Spinal cord (tissue), 10 donors: ENCODE data around the gene PTPA. TPM values are rescaled to one million over a fixed set of nuclear protein-coding genes. Genes with fewer than 3 reads are reported as not detected.

Source experiments
- DNase-seq, 6 donors: peaks; one replicate each; pipeline versions ENCODE4 v3.0.0 to v3.0.0-alpha.2; 2013 to 2015; ENCODE audit warnings: low spot score in 6 of 6, low read depth in 4 of 6
- H3K27ac ChIP-seq: one replicate; pipeline ENCODE4 v1.5.1; 2013; ENCODE audit warnings: low read depth, low read length, control low read depth
- H3K27me3 ChIP-seq: one replicate; pipeline ENCODE4 v1.6.1; 2013; ENCODE audit warnings: low read length; ENCODE audit not compliant: control insufficient read depth, insufficient read depth
- H3K36me3 ChIP-seq: one replicate; pipeline ENCODE4 v1.6.1; 2013; ENCODE audit warnings: low read length; ENCODE audit not compliant: control insufficient read depth, insufficient read depth
- H3K4me1 ChIP-seq: one replicate; pipeline ENCODE4 v1.6.1; 2013; ENCODE audit warnings: low read length; ENCODE audit not compliant: control insufficient read depth, insufficient read depth
- H3K4me3 ChIP-seq: one replicate; pipeline ENCODE4 v1.5.1; 2013; ENCODE audit warnings: low read depth, low read length, control low read depth
- H3K9me3 ChIP-seq: one replicate; pipeline ENCODE4 v1.6.1; 2013; ENCODE audit warnings: low read length; ENCODE audit not compliant: control insufficient read depth, insufficient read depth
- WGBS: methylation state at CpG from one replicate; pipeline ENCODE4 v1.1.5; 2013; ENCODE audit warnings: missing lambda C conversion rate; ENCODE audit not compliant: insufficient coverage; 5-methylcytosine and 5-hydroxymethylcytosine counted together
- polyA plus RNA-seq, 2 donors: library from polyadenylated mRNA; unstranded; fragments of 120-200 nt; gene quantifications; one replicate each; pipeline ENCODE4 v1.2.1, GENCODE V29; 2013; ENCODE audit not compliant: insufficient read length in 2 of 2
- total RNA-seq, 2 donors: library from RNA; depleted of rRNA in 1 of 2; stranded (reverse); fragments of 120-200 nt in 1 of 2; fragments of >200 nt in 1 of 2; gene quantifications; one replicate each; pipeline versions ENCODE4 v1.2.3 to v1.2.4, GENCODE V29; 2013 to 2014
- donor health status: healthy.

Gene PTPA
- total and polyA plus RNA-seq, 4 donors, result 62.3 to 117 (median 107) TPM

DNA sequence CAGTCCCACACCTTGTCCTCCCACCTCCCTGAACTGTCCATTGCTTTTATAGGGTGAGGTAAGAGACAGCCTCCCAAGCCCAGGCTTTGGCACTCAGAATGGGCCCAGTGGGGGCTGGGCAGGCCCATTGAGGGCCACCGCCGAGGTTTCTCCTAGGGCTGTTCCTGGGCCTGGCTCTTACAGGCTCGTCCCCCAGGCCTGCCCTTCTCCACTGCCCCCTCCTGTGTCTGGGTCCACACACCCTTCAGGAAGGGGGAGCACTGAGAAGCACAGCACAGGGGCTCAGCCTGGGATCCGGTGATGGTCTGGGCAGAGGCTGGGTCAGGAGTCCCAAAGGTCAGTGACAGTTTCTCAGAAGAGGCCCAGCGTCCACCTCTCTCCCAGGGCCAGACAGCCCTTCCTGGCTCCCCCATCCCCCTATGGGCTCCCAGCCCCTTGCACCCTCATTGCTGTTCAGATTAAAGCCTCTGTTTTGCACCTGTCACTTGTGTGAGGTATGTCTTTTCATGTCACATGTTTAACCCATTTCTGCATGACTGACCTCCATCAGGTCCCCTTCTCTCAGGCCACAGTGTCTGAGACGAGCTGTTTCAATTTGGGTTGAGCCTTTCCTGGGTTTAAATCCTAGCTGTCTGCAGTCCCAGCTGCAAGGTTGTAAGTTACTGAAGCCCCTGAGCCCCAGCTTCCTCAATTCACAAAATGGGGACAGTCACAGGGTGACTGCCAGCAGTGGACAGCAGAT, 37.4 kb downstream of the PTPA start:
- Histone ChIP-seq H3K4me1 (peaks cover 33% of the 10 kb centered on the region), H3K27me3 (no peaks in the 10 kb centered on the region), H3K27ac (no peak overlapping the region), H3K4me3 (no peak overlapping the region), H3K9me3 (no peaks in the 10 kb centered on the region), H3K36me3 (peaks cover 90% of the 10 kb centered on the region)
- no peak for DNase-seq
- WGBS, result 75% methylated on average over 4 of the region's 6 CpGs

DNA sequence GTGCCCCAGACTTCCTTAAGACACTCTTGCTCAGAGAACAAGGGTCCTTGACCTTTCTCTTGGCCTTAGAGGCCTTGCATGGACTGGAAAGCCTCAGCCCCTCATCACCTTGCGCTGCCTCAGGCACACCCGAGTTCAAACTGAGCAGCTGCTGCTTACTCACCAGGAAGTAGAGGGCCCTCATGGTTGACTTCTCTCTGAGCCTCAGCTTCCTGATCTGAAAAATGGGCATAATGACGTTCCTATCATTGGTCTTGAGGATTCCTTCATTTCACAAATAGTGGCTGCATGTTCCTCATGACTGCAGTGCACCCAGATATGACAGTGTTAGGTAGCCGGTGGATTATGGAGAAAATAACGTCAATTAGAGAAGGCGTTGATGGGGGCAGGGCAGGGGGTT, 38.2 kb downstream of the PTPA start:
- Histone ChIP-seq H3K36me3 (peaks cover 84% of the 10 kb centered on the region), H3K4me1 (peaks cover 28% of the 10 kb centered on the region), H3K27me3 (no peaks in the 10 kb centered on the region), H3K4me3 (no peak overlapping the region), H3K9me3 (no peaks in the 10 kb centered on the region), H3K27ac (no peak overlapping the region)
- WGBS, result 96% methylated on average over 5 of the region's 6 CpGs
- no peak for DNase-seq

DNA sequence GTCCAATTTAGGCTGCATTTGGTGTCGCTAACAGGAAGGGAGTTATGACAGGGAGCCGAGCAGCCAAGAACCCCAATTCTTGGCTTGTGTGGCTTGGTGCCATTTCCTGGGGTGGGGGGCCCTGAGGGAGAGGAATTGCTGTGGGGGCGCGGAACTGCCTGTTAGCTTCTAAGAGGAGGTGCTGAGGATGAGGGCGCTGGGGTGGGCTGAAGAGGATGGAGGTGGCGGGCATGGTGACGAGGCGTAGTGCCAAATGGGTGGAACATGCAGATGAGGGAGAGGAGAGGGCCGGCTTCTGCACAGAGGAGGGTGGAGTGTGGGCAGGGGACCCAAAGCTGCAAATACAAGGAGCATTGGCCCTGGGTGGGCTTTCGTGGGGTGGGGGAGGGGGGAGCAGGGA, 38.9 kb downstream of the PTPA start:
- Histone ChIP-seq H3K4me1 (peaks cover 27% of the 10 kb centered on the region), H3K36me3 (peaks cover 87% of the 10 kb centered on the region), H3K4me3 (no peak overlapping the region), H3K27me3 (no peaks in the 10 kb centered on the region), H3K27ac (no peak overlapping the region), H3K9me3 (no peaks in the 10 kb centered on the region)
- WGBS, result 82% methylated on average over 10 of the region's 10 CpGs
- no peak for DNase-seq

DNA sequence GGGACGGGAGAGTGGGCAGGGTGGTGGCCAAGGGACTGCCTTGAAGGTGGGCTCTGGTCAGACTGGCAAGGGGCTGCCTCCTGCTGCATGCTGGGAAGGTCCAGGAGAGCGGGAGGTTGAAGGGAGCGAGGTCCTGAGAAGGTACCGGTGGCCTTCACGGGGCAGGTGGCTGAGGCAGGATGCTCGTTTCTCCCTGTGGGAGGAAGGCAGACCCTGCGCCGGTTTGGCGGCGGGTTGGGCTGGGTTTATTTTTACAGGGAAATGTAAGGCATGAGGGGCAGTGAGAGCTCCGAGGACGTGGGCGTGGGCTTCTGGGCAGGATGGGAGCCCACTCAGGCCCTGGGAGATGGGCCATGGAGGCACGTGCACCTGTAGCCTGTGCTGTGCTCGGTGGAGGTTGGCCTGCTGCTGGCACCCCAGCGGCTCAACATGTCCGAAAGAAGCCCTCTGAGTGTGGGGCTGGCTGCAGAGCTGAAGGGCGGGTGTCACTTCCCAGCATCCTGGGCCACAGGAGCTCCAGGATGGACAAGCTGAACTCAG, 39.5 kb downstream of the PTPA start:
- Histone ChIP-seq H3K27ac (no peak overlapping the region), H3K36me3 (peaks cover 86% of the 10 kb centered on the region)

DNA sequence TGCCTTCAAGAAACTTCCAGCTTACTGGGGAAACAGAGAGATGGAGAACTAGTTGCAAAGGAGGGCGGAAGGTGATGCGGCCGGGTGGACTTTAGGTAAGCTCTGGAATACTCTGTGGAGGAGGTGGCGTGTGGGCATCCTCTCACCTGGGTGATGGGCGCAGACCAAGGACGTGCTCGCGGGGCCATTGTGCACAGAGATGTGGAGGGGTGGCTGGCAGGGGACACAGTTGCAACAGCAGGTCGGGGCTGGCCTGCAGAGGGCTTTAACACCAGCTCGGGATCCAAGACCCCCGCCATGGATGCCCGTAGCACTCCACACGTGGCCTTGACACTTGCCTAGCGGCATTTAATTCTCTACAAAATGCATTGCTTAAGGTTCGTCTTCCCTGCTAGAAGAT, 40.3 kb downstream of the PTPA start:
- WGBS, result 94% methylated on average over 15 of the region's 15 CpGs
- Histone ChIP-seq H3K27ac (no peak overlapping the region), H3K36me3 (peaks cover 86% of the 10 kb centered on the region)

More for the DNA sequence above, 39.5 kb downstream of the PTPA start:
- no peak for DNase-seq
- WGBS, result 91% methylated on average over 18 of the region's 18 CpGs
- Histone ChIP-seq H3K4me3 (no peak overlapping the region), H3K27me3 (no peaks in the 10 kb centered on the region), H3K4me1 (peaks cover 20% of the 10 kb centered on the region), H3K9me3 (no peaks in the 10 kb centered on the region)

DNA sequence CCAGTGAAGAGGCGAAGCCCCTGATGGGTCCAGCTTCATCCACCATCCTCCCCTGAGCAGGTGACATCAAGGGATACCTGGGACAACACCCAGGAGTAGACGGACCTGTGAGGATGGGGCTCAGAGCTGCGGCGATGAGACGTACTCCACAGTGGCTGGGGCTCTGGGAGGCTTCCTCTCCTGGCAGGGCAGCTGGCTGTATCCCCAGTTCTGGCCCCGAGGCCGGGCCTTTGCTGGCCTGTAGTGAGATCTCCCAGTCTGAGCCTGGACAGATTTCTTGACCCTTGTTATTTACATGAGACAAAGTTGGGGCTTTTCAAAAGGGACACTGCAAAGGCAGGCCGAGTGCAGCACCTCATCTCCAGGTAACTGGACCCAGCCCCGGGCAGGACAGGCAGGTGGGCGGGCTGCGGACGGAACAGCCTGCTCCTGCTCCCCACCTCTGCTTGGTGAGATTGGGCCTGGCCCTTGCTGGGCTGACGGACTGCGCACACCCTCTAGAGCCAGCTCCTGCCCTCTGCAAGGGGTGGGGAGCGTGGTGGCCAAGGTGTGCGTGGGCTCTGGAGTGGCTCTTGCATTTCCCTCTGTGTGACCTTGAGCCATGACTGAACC, 43.8 kb downstream of the PTPA start:
- no peaks in the 10 kb centered on the region for H3K27me3 ChIP-seq
- no peak overlapping the region for H3K4me3 ChIP-seq
- WGBS, result 95% methylated on average over 16 of the region's 16 CpGs
- DNase-seq, result no peak
- H3K36me3 ChIP-seq, result peaks cover 55% of the 10 kb centered on the region
- H3K4me1 ChIP-seq, result no peaks in the 10 kb centered on the region
- H3K9me3 ChIP-seq, result no peaks in the 10 kb centered on the region
- no peak overlapping the region for H3K27ac ChIP-seq

More for the DNA sequence above, 40.3 kb downstream of the PTPA start:
- no peaks in the 10 kb centered on the region for H3K9me3 ChIP-seq
- peaks cover 13% of the 10 kb centered on the region for H3K4me1 ChIP-seq
- no peaks in the 10 kb centered on the region for H3K27me3 ChIP-seq
- DNase-seq, result no peak
- H3K4me3 ChIP-seq, result no peak overlapping the region

DNA sequence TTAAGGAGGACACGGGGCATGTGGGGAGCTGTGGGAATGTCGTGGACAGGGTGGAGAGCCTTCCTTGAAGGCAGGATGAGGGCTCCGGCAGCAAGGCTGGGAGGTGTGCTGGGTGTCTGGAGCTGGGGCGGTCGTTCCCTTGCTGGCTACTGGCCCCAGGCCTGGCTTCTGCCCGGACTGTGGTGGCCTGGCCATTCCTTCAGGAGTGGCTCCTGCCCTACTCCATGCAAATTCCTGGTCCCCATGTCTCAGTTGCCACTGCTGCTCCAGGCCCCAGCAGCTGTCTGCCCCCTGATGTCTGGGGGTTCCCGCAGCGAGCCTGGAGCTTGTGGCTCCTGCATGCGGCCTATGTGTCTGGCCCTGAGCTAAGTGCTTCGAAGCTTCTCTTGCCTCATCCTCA, 44.9 kb downstream of the PTPA start:
- Histone ChIP-seq H3K9me3 (no peaks in the 10 kb centered on the region), H3K4me1 (no peaks in the 10 kb centered on the region), H3K4me3 (no peak overlapping the region), H3K27ac (no peak overlapping the region), H3K27me3 (no peaks in the 10 kb centered on the region), H3K36me3 (peaks cover 43% of the 10 kb centered on the region)
- WGBS, result 89% methylated on average over 10 of the region's 10 CpGs
- DNase-seq, result no peak

DNA sequence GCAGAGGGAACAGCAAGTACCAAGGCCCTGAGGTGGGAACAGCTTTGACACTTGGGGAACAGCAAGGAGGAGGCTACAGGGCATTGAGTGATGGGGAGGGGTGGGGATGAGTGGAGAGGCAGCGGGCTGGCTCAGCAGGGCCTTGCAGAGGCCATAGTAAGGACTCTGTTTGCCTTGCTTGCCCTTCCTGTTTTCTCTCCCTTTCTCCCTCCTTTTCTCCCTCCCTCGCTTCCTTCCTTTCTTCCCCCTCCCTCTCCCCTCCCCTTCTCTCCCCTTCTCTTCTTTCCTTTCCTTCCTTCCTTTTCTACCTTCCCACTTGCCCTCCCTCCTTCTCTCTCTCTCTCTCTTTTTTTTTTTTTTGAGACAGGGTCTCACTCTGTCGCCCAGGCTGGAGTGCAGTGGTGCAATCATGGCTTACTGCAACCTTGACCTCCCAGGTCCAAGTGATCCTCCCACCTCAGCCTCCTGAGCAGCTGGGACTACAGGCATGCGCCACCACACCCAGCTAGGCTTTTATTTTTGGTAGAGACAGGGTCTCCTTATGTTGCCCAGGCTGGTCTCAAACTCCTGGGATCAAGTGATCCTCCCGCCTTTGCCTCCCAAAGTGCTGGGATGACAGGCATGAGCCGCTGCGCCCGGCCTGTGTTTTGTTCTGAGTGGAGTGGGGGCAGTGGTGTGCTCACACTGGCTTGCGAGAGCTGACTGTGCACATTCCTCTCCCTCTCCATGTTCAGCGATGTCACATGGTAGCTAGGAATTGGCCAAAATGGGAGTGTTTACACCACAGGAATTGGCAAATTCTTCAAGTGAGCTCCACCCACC, 49.7 kb downstream of the PTPA start:
- peaks cover 8% of the 10 kb centered on the region for H3K36me3 ChIP-seq

DNA sequence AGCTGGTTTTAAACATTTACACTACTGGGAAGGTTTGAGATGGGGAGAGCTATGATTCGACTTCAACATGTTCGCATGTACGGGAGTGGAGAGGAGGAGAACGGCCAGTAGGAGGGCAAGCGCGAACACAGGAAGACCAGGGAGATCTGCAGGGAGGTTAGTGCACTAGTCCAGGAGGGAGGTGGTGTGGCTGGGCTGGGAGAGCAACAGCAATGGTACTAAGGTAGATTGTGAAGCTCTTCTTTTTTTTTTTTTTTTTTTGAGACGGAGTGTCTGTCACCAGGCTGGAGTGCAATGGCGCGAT, 50.3 kb downstream of the PTPA start:
- H3K4me1 ChIP-seq, result peaks cover 17% of the 10 kb centered on the region
- WGBS, result 95% methylated on average over 6 of the region's 9 CpGs
- H3K27me3 ChIP-seq, result no peaks in the 10 kb centered on the region
- H3K36me3 ChIP-seq, result peaks cover 3% of the 10 kb centered on the region
- H3K4me3 ChIP-seq, result no peak overlapping the region
- no peak for DNase-seq
- no peak overlapping the region for H3K27ac ChIP-seq
- H3K9me3 ChIP-seq, result no peaks in the 10 kb centered on the region

More for the DNA sequence above, 49.7 kb downstream of the PTPA start:
- Histone ChIP-seq H3K4me1 (peaks cover 17% of the 10 kb centered on the region), H3K4me3 (no peak overlapping the region), H3K27me3 (no peaks in the 10 kb centered on the region), H3K27ac (no peak overlapping the region), H3K9me3 (no peaks in the 10 kb centered on the region)
- WGBS, result 95% methylated on average over 2 of the region's 10 CpGs
- no peak for DNase-seq
